Stromal cell of bone marrow (primary cell): ENCODE measurements around the gene HSPA1L.
"Not testable (repeated sequence)": the region's sequence is repeated elsewhere in the genome, so short reads cannot be mapped to it uniquely, and the experiment has no call there.

Experiments
- DNase-seq: peaks from one replicate; pipeline ENCODE4 v3.0.0-alpha.2; 2012; ENCODE audit warnings: low read depth

HSPA1L gene

GRCh38 chr6:31813465-31813849, 1.6 kb downstream of the HSPA1L start:
- no peak for DNase-seq

GRCh38 chr6:31811645-31812044, 3.4 kb downstream of the HSPA1L start:
- no peak for DNase-seq

GRCh38 chr6:31808599-31808998, 6.5 kb downstream of the HSPA1L start:
- DNase-seq: not testable (repeated sequence)

- peak; percentile 94 for DNase-seq
Measured at GRCh38 chr6:31806470-31807272, 8.4 kb downstream of the HSPA1L start, which contains the start of gene LSM2. TSS of gene LSM2 (minus strand) at chr6:31806966. CDS start at chr6:31806757, 209 bp downstream.

- no peak for DNase-seq
Measured at GRCh38 chr6:31805939-31806469, 9.1 kb downstream of the HSPA1L start.

- DNase-seq: not testable (repeated sequence)
Measured at GRCh38 chr6:31801031-31801927, 13.8 kb downstream of the HSPA1L start.

- DNase-seq: no peak
Measured at GRCh38 chr6:31799781-31800180, 15.3 kb downstream of the HSPA1L start.

GRCh38 chr6:31797588-31797987, 17.5 kb downstream of the HSPA1L start:
- DNase-seq: no peak

GRCh38 chr6:31796993-31797385, 18.1 kb downstream of the HSPA1L start:
- no peak for DNase-seq

- DNase-seq: peak; percentile 77
Measured at GRCh38 chr6:31795616-31796298, 19.3 kb downstream of the HSPA1L start, which contains the start of gene VARS1. TSS of gene VARS1 (minus strand) at chr6:31795752. CDS start at chr6:31795217, 535 bp downstream.

GRCh38 chr6:31794866-31795615, 20.0 kb downstream of the HSPA1L start:
- DNase-seq: no peak

- DNase-seq: no peak
Measured at GRCh38 chr6:31794294-31794865, 20.7 kb downstream of the HSPA1L start.

GRCh38 chr6:31793927-31794245, 21.2 kb downstream of the HSPA1L start:
- not testable (repeated sequence) for DNase-seq

GRCh38 chr6:31792761-31793171, 22.3 kb downstream of the HSPA1L start:
- no peak for DNase-seq

- DNase-seq: no peak
Measured at GRCh38 chr6:31792090-31792374, 23.1 kb downstream of the HSPA1L start.

GRCh38 chr6:31791324-31792089, 23.6 kb downstream of the HSPA1L start:
- DNase-seq: no peak

GRCh38 chr6:31785475-31785874, 29.6 kb downstream of the HSPA1L start:
- DNase-seq: no peak

GRCh38 chr6:31784098-31784925, 30.8 kb downstream of the HSPA1L start:
- no peak for DNase-seq

- DNase-seq: no peak
Measured at GRCh38 chr6:31782126-31782855, 32.8 kb downstream of the HSPA1L start.
